GM11168 (cell line): Measurements from ENCODE around the gene TSPAN9.

Source experiments
- in situ Hi-C: fragments of 300-500 bp; cut with MboI; formaldehyde crosslinking; loops from one replicate; pipeline ENCODE4 v1.12.0; 2022; ENCODE audit warnings: low sequenced_read_pairs; ENCODE audit not compliant: unreplicated experiment

The TSPAN9 gene

DNA sequence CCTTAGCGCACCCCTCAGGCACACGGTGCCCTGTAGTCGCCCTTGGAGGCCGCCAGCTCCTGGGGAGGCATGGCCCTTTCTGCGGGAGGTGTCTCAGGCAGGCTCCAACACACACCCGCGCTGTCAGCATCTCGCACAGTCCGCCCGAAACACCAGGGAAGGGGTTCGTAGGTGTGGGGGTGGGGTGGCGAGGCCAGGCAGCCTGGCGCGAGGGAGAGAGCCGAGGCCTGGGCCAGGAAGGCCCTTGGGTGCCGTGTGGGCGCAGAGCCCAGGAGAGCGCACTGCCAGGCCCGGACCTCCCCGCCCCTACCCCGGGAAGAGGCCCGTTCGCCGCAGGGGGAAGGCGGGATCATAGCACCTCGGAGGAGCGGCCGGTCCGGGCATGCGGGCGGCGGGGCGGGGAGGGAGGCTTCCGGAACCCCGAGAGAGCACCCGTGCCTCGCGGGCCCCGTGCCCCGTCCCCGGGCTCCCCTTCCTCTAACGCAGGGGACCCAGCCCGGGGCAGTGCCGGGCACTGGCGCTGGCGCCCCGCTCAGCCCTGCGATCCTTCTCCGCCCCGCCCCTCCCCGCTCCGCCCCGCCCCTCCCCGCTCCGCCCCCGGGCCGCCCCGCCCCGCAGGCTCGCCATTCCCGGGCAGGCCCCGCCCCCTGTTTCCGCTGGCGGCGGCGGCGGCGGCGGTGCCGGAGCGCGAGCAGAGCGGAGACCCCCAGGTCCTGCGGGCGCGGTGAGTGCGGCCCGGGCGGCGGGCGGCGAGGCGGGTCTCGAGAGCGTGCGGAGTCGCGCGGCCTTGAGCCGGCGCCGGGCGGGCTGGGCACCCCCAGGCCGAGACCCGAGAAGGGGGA lies at the start of gene TSPAN9:
Gene TSPAN9, plus strand, starts transcription at position 650 of the 842 bp plus-strand sequence. CDS start 123,815 bp downstream, outside the sequence.
- in situ Hi-C loops, result no loop called here

- in situ Hi-C loops, result no loop called here
Measured at GRCh38 chr12:3028108-3028507, 49.1 kb upstream of the TSPAN9 start.

- in situ Hi-C loops, result loop anchor here (10.0 kb wide), 1 partner anchor 146 kb away; no protein-coding TSS in a partner anchor
Measured at GRCh38 chr12:3030821-3031429, 46.3 kb upstream of the TSPAN9 start.

GRCh38 chr12:3032161-3032560 lies 45.0 kb upstream of the TSPAN9 start:
- in situ Hi-C loops, result loop anchor here (10.0 kb wide), 1 partner anchor 147 kb away; no protein-coding TSS in a partner anchor

- in situ Hi-C loops, result loop anchor here (10.0 kb wide), 1 partner anchor 148 kb away; no protein-coding TSS in a partner anchor
Measured at GRCh38 chr12:3032770-3033538, 44.2 kb upstream of the TSPAN9 start.

DNA sequence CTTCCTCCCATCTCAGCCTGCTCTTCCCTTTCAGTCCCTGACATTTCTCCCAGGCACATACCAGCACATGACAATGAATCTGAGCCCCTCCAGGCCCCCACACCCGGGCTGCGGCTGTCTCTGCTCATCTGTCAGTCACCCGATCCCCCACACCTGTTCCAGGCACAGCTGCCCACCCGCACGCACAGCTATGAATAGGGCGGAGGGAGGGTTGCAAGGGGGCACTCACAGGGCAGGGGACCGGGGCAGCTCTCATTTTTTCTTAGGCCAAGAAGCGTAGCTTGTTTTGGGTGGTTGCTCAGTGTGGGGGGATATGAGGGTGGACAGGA lies 43.7 kb upstream of the TSPAN9 start:
- in situ Hi-C loops, result loop anchor here (10.0 kb wide), 1 partner anchor 149 kb away; no protein-coding TSS in a partner anchor

GRCh38 chr12:3034067-3034750 lies 43.0 kb upstream of the TSPAN9 start:
- in situ Hi-C loops, result loop anchor here (10.0 kb wide), 1 partner anchor 149 kb away; no protein-coding TSS in a partner anchor

DNA sequence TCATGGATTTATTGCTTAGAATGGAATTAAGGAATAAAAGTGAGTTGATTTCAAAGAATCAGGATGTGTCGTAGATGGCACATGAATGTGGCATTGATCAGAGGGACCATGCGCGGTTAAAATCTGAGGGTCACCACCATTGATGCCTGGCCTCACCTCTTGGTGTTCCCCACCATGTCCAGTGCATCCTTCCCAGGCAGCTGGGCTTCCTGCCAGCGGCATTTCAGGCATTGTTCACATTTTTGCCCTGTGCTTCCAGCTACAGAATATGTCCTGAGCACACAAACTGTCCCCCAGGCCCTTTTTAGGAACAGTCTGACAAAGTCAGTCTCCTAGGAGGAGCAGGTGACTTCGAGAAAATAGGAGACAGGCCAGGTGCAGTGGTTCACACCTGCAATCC lies 42.0 kb upstream of the TSPAN9 start:
- in situ Hi-C loops, result loop anchor here (10.0 kb wide), 1 partner anchor 150 kb away; no protein-coding TSS in a partner anchor

DNA sequence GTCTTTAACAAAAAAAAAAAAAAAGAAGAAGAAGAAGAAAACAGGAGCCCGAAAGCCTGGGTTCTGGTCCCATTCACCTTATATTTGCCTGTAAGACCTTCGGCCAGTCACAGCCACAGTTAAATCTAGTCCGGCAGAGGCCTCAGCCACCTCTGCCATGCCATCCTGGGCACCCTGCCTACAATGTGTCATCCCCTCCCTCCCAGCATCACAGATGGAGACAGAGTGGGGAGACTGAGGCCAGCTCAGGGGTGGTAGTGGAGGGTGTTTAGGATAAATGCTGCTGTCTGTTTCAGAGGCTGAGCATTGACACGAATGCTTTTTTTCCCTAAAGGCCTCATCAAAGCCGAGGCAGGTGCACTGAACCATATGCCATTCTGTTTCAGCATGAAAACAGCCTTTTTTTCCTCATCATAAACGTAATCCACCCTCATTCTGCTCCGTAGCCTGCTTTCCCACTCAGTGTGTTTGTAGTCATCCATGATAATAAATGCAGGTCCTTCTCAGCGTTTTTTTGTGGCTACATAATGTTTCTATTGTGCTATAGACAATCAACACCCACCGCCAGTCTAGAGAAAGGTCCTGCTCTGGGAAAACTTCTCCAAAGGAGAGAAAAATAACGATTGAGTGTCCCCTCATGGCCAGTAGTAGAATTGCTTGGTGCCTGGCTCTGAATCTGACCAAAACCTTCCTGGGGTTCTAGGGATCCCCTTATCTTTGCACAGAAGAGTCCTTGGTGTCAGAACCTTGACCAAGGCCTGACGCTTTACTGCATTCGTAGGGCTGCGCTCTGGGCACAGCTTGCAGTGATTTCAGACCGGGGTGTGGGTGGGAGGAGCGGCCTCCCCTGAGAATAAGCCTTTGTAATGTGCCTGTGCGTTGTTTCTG lies 41.1 kb upstream of the TSPAN9 start:
- in situ Hi-C loops, result loop anchor here (10.0 kb wide), 1 partner anchor 151 kb away; no protein-coding TSS in a partner anchor

- in situ Hi-C loops, result loop anchor here (10.0 kb wide), 1 partner anchor 152 kb away; no protein-coding TSS in a partner anchor
Measured at GRCh38 chr12:3036901-3037600, 40.1 kb upstream of the TSPAN9 start.

DNA sequence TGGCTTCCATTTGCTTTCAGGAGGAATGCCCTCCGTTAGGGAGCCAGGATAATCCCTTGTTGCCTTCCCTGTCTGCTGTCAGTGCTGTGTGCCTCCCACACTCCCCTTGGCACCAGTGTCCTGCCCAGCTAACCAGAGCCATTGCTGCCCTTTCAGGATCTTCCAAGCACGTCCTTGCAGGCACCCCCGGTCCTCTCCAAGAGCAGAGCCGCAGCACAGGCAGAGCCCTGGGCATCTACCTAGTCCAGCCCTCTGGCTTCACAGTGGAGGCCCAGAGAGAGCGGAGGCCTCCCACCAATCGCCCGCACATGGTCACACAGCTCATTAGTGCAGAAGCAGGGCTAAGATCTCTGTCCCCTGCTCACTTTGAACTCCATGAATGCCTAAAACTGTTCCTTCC lies 39.0 kb upstream of the TSPAN9 start:
- in situ Hi-C loops, result loop anchor here (10.0 kb wide), 1 partner anchor 153 kb away; no protein-coding TSS in a partner anchor

GRCh38 chr12:3038926-3039510 lies 38.2 kb upstream of the TSPAN9 start:
- in situ Hi-C loops, result loop anchor here (10.0 kb wide), 1 partner anchor 154 kb away; no protein-coding TSS in a partner anchor

- in situ Hi-C loops, result no loop called here
Measured at GRCh38 chr12:3040026-3040656, 37.0 kb upstream of the TSPAN9 start.

- in situ Hi-C loops, result no loop called here
Measured at GRCh38 chr12:3040663-3041544, 36.3 kb upstream of the TSPAN9 start.

DNA sequence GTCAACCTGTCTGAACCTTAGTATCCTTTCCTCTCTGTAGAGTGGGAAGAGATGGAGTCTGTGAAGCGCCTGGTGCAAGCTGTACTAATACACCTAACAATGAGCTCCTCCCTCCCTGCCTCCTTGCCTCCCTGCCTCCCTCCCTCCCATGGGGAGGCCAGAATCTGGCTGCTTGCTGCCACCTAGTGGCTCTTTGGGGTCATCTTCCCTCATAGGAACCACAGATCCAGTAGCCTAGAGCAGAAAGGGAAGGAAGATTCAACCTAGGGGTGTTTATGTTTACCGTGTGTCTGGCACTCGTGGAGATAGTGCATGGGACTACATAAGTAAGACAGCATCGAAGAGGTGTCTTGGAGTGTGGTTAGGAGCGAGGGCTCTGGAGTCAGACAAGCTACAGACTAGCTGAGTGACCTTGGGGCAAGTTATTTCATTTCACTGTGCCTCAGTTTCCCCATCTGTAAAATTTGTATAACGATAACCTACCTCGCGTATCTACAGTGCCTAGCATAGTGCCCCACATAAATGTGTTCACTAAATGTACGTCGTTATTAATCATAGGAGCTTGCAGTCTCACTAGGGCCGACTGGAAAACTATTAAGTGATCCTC lies 35.5 kb upstream of the TSPAN9 start:
- in situ Hi-C loops, result no loop called here

GRCh38 chr12:3042394-3042793 lies 34.8 kb upstream of the TSPAN9 start:
- in situ Hi-C loops, result no loop called here
